ENCODE results near the gene TUBA1B.

The TUBA1B gene

GRCh38 chr12:49104822-49105221 lies 26.4 kb downstream of the TUBA1B start:
- no peak for DNase-seq (ENCODE audit: extremely low read depth, low read depth)
- no peak for TF ChIP-seq CTCF (IDR thresholded peaks at IDR 0.05; ENCODE audit: low read depth, low read length)

- DNase-seq (ENCODE audit: extremely low read depth, low read depth) = no peak
- no peak for TF ChIP-seq CTCF (IDR thresholded peaks at IDR 0.05; ENCODE audit: low read depth, low read length)
These were observed 30.8 kb downstream of the TUBA1B start for GRCh38 chr12:49100380-49100779.

- no peak for DNase-seq (ENCODE audit: extremely low read depth, low read depth)
- TF ChIP-seq CTCF (IDR thresholded peaks at IDR 0.05; ENCODE audit: low read depth, low read length) = no peak
These were observed 32.5 kb downstream of the TUBA1B start for GRCh38 chr12:49098703-49099102.

DNA sequence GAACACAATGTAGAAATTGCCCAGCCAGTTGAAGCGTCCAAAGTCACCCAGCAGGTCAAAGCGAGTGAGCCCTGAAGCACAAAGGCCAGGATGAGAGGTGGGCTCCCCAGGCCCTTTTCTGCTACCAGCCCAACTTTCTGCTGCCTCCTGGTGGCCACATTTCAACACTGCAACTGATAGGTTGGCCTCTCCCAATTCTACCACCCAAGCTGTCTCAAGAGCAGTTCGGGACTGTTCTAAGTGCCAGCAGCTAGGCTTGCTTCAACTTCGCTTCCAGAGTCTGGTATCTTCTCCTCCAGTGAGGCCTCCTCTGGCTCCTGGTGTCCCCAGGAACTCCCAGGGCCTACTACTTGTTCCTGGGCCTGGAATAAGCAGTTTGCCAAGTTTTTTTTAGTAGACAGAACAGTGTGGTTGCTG lies 33.2 kb downstream of the TUBA1B start:
- no peak for DNase-seq (ENCODE audit: extremely low read depth, low read depth)
- TF ChIP-seq CTCF (IDR thresholded peaks at IDR 0.05; ENCODE audit: low read depth, low read length) = peak; percentile 80

- TF ChIP-seq CTCF (IDR thresholded peaks at IDR 0.05; ENCODE audit: low read depth, low read length) = no peak
- DNase-seq (ENCODE audit: extremely low read depth, low read depth) = no peak
These were observed 33.8 kb downstream of the TUBA1B start for GRCh38 chr12:49097381-49097780.

DNA sequence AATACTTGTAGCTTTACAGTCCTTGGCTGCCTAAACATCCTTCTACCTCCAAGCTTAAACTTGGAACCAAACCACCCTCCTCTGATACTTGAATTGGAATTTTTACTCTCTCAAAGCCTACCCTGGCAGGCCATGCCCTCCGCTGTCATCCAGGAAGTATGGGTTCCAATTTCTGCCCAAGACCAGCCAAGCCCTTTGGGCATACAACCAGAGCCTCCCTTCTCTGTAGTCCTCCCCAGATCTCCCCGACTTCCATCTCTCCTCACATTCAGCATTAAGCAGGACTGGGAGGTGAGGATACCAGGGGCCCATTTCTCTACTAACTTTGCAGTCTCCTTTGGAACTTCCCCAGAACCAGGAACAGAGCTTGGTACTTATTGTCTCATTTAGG lies 36.2 kb downstream of the TUBA1B start:
- TF ChIP-seq CTCF (IDR thresholded peaks at IDR 0.05; ENCODE audit: low read depth, low read length) = no peak
- no peak for DNase-seq (ENCODE audit: extremely low read depth, low read depth)

GRCh38 chr12:49094160-49094974 lies 36.8 kb downstream of the TUBA1B start, which contains the start of gene DHH:
Gene DHH (minus strand): TSS chr12:49094801. CDS start chr12:49094512, 289 bp downstream.
- no peak for TF ChIP-seq CTCF (IDR thresholded peaks at IDR 0.05; ENCODE audit: low read depth, low read length)
- DNase-seq (ENCODE audit: extremely low read depth, low read depth) = no peak

All from AG09319 (cell line).